MM.1S (cell line): ENCODE measurements around the gene HSPG2.

Experiments
- EZH2 ChIP-seq: fragments of 300-600 bp; sonication (generic); optimal IDR thresholded peaks from 2 replicates; pipeline ENCODE3; 2017; ENCODE audit warnings: low read depth, mild to moderate bottlenecking, antibody characterized with exemption, low read length, mixed read lengths
- EZH2phosphoT487 ChIP-seq: fragments of 300-600 bp; sonication (generic); IDR thresholded peaks from 2 replicates; pipeline ENCODE4 v1.6.1; 2018; ENCODE audit warnings: antibody characterized with exemption, low read length
- TF ChIP-seq, protein P1 (sequence below): fragments of 300-600 bp; sonication (generic); IDR thresholded peaks from 2 replicates; pipeline ENCODE4 v1.5.1; 2016; ENCODE audit warnings: antibody characterized with exemption, low read length, mixed read lengths

DNA sequence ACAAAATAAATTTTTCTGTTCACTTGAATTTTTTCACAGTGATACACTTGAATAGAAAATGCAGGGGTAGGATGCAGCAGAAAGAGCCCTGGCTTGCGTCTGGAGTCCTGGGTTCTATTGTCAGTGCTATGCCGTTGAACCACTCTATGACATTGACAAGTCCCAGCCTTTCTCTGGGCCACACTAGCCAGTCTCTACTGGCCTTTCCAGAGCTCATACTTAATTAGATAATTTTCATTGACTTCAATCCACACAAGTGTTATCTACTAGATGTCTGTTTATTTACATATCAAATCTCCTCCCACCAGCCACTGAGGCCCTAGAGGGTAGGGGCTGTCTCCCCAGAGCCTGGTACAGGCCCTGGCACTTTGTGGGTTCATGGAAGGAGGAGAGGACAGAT lies 24.2 kb upstream of the HSPG2 start:
- TF ChIP-seq, protein P1, sequence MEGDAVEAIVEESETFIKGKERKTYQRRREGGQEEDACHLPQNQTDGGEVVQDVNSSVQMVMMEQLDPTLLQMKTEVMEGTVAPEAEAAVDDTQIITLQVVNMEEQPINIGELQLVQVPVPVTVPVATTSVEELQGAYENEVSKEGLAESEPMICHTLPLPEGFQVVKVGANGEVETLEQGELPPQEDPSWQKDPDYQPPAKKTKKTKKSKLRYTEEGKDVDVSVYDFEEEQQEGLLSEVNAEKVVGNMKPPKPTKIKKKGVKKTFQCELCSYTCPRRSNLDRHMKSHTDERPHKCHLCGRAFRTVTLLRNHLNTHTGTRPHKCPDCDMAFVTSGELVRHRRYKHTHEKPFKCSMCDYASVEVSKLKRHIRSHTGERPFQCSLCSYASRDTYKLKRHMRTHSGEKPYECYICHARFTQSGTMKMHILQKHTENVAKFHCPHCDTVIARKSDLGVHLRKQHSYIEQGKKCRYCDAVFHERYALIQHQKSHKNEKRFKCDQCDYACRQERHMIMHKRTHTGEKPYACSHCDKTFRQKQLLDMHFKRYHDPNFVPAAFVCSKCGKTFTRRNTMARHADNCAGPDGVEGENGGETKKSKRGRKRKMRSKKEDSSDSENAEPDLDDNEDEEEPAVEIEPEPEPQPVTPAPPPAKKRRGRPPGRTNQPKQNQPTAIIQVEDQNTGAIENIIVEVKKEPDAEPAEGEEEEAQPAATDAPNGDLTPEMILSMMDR, result no peak
- TF ChIP-seq EZH2 (no peak), EZH2phosphoT487 (no peak)
